ENCODE measurements around the gene CD74.

GRCh38 chr5:150454492-150455229 lies 42.0 kb upstream of the CD74 start:
- no peak for TF ChIP-seq CTCF (IDR thresholded peaks at IDR 0.05)
- TF ChIP-seq POLR2A (IDR thresholded peaks at IDR 0.05): no peak

All from breast epithelium (tissue), 3 donors.